HG02852 (cell line): Measurements from ENCODE around the gene ZNF512.
"Not testable (repeated sequence)": the region's sequence is repeated elsewhere in the genome, so short reads cannot be mapped to it uniquely, and the experiment has no call there.

Source experiments
- ATAC-seq: cut with Tn5 transposase; IDR thresholded peaks from one replicate; pipeline ENCODE4 v1.9.1; 2021; ENCODE audit warnings: mild to moderate bottlenecking, moderate library complexity; ENCODE audit not compliant: unreplicated experiment

Gene ZNF512

GRCh38 chr2:27630257-27630656, 47.4 kb downstream of the ZNF512 start:
- not testable (repeated sequence) for ATAC-seq

- ATAC-seq, result no peak
These were observed 51.4 kb downstream of the ZNF512 start for GRCh38 chr2:27634291-27634690.

DNA sequence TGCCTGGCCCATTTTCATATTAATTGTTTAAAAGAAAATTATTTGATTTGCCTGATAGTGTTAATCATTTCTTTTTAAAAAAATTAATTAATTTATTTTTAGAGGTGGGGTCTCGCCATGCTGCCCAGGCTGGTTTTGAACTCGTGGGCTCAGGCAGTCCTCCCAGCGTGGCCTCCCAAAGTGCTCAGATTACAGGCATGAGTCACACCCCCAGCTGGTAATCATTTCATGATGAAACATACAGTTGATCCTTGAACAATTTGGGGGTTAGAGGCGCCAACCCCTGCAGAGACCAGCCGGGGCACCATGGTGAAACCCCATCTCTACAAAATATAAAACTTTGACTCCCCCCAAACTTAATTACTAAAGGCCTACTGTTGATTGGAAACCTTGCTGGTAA, 53.9 kb downstream of the ZNF512 start:
- ATAC-seq, result no peak

GRCh38 chr2:27638037-27638637, 55.3 kb downstream of the ZNF512 start:
- ATAC-seq, result no peak

DNA sequence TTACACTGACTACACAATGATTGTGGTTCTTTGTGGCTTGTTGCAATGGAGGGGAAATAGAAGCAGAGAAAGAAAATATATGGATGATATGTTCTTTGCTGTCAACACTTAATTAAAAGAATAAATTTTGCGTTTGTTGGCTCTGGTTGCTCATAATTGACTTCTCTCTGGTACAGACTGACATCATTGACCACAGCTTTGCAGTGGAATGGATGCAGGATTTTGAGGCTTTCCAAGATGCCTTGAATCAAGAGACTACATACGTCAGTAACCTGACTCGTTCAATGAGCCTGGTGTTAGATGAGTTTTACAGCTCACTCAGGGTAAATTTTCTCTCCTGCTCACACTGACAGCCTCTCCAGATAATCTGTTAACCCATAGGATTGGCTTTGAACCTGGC, 55.9 kb downstream of the ZNF512 start:
- ATAC-seq, result no peak

GRCh38 chr2:27640722-27641245, 57.9 kb downstream of the ZNF512 start:
- no peak for ATAC-seq

DNA sequence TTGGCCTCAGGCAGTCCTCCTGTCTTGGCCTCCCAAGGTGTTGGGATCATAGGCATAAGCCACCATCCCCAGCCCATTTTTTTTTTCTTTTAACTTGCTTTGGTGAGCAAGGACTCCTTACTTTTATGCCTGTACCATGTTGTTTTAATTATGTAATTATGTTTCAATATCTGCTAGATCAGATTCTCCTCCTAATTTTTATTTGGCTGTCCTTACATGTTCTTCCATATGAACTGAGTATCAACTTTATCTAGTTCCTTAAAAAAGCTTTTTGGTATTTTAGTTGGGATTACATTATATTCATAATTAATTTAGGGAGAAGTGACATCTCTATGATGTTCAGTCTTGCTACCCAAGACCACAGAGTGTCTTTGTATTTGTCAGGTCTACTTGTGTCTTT, 62.4 kb downstream of the ZNF512 start:
- ATAC-seq, result no peak

- no peak for ATAC-seq
These were observed 64.4 kb downstream of the ZNF512 start for GRCh38 chr2:27647289-27647688.

DNA sequence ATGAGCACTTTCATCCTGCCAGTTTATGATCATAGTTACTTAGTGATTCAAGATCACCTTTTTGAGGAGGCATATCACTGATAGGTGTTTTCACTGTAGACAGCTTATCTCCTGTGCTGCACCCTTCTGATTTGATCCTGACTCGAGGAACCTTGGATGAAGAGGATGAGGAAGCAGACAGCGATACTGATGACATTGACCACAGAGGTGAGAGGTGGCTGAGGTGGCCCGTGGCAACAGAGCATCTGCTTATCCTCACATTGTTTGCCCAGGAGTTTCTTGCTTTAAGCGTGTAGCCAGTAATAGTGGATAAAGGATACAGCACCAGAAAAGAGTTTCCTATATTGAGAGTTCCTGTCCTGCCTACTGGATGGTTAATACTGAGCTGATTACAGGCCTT, 64.9 kb downstream of the ZNF512 start:
- no peak for ATAC-seq

GRCh38 chr2:27651056-27651455, 68.2 kb downstream of the ZNF512 start:
- ATAC-seq, result no peak

DNA sequence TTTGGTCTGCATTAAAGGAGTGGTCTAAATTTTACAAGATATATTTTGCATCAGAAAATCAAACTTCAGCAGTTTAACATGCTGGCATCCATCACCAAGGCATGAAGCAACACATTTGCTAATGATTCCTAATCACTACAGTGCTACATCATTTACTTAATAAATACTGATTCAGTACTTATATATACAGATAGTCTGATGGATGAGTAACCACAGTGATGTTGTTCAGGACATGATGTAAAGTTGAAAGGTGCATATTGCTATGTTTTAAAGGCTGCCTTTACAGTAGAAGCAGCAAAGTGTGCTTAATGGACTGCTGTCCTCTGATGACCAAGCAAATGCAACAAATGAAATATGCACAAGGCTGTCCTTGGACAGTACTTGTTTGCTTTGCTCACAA, 69.5 kb downstream of the ZNF512 start:
- ATAC-seq, result no peak

DNA sequence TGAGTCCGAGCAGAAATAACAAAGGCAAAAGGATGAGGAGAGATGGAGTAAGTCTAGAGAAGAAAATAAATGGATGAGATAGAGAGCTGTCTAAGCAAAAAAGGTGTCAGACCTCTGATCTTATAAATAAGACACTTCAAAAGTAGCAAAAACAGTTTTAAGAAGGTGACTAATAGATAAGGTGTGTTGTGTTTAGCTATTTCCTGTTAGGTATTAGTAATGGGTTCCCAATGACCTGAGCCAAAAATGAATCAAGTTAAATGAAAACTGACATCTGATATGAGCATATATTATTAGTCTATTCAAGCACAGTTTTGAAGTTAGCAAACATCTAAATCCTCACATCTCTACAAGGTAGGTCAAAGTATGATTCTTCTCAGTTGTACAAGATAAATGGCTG, 69.9 kb downstream of the ZNF512 start:
- no peak for ATAC-seq

- ATAC-seq, result no peak
These were observed 70.6 kb downstream of the ZNF512 start for GRCh38 chr2:27653397-27653796.

GRCh38 chr2:27655155-27655951, 72.5 kb downstream of the ZNF512 start:
- ATAC-seq, result no peak

DNA sequence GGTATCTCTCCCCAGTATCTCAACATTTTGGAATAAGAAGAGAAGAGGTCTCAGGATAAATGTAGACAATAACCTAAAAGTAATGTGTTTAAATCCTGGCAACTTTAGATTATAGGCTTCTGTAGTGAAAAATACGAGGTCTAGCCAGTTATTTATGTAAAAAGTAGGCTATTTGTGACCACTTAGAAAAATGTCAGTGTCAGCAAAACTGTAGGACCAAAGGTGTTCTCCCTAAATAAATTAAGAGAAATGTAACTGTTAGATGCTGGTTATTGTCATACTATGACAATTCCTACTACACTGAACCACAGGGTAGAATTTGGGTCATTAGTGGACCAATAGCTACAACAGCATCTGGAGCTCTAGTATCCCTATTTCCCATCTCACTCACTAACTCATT, 78.5 kb downstream of the ZNF512 start:
- no peak for ATAC-seq

- peak; percentile 64 for ATAC-seq
These were observed 80.7 kb downstream of the ZNF512 start, which contains the start of the genes SLC4A1AP and SUPT7L for GRCh38 chr2:27663285-27664153. SLC4A1AP (plus strand) TSS chr2:27663889; CDS start chr2:27663915, 26 bp downstream. SUPT7L (minus strand) TSS chr2:27663614; CDS start chr2:27662192, 1,422 bp downstream.

GRCh38 chr2:27664154-27664574, 81.3 kb downstream of the ZNF512 start:
- peak; percentile 11 for ATAC-seq

DNA sequence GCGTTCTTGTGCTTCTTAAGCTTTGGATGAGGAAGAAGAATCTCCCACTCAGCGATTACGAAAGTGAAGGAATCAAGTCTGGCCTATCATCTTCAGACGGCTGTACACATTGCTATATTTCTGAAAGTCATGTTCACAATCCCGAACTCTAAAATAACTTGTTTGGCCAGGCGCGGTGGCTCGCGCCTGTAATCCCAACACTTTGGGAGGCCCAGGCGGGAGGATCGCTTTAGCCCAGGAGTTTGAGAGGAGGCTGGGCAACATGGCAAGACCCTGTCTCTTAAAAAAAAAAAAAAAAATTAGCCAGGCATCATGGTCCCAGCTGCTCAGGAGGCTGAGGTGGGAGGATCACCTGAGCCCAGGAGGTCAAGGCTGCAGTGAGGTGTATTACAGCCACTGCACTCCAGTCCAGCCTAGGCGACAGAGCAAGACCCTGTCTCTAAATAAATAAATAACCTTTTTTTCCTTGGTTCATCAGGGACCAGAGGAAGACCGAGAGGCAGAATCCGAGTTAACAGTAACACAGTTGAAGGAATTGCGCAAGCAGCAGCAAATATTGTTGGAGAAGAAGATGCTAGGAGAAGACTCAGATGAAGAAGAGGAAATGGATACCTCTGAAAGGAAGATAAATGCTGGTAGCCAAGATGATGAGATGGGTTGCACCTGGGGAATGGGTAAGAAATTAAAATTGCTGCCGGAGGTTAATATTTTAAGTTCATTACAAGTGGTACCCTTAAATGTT, 82.0 kb downstream of the ZNF512 start:
- ATAC-seq, result no peak

- no peak for ATAC-seq
These were observed 84.6 kb downstream of the ZNF512 start for GRCh38 chr2:27667446-27667845.

DNA sequence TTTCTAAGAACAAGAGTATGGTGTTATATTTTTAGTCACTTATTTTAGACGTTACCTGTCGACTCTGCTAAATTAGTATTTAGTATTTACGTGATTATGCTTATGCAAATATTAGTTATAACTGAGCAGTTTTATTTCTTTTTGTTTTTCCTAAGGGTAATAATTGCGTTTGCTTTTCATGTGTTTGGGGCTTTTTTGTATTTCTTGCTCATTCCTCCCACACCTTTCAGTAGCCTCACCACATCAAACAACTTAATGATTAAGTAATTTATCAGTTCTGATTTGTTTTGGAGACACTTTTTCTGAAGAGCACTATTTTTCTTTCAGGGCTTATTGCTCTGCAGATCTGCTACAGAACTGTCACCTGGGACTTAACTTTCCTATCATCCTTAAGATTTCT, 88.4 kb downstream of the ZNF512 start:
- ATAC-seq, result no peak
